ENCODE results near the gene GCNT2. TPM values are rescaled to one million over a fixed set of nuclear protein-coding genes. Genes with fewer than 3 reads are reported as not detected.
"Not testable (repeated sequence)": the region's sequence is repeated elsewhere in the genome, so short reads cannot be mapped to it uniquely, and the experiment has no call there.

GCNT2 gene
- total RNA-seq, 4 donors from 2014 or later, result 3.8 to 7.9 (median 6.0) TPM

GRCh38 chr6:10595731-10596664, 74.8 kb downstream of the GCNT2 start:
- TF ChIP-seq CTCF (IDR thresholded peaks at IDR 0.05), result no peak
- no peak for ATAC-seq (ENCODE audit: low FRiP score)
- DNase-seq (ENCODE audit: low spot score), result no peak

GRCh38 chr6:10597499-10598001, 76.4 kb downstream of the GCNT2 start:
- no peak for DNase-seq (ENCODE audit: low spot score)
- no peak for ATAC-seq (ENCODE audit: low FRiP score)
- no peak for TF ChIP-seq CTCF (IDR thresholded peaks at IDR 0.05)

- ATAC-seq (ENCODE audit: low FRiP score) (no peak), DNase-seq (ENCODE audit: low spot score) (no peak)
- TF ChIP-seq CTCF (IDR thresholded peaks at IDR 0.05), result no peak
Observed at GRCh38 chr6:10598084-10598960, 77.2 kb downstream of the GCNT2 start.

GRCh38 chr6:10599046-10599445, 77.9 kb downstream of the GCNT2 start:
- TF ChIP-seq CTCF (IDR thresholded peaks at IDR 0.05), result no peak
- ATAC-seq (ENCODE audit: low FRiP score) (no peak), DNase-seq (ENCODE audit: low spot score) (no peak)

- not testable (repeated sequence) for ATAC-seq (ENCODE audit: low FRiP score); DNase-seq (ENCODE audit: low spot score)
Observed at GRCh38 chr6:10600681-10601080, 79.5 kb downstream of the GCNT2 start.

- no peak for TF ChIP-seq CTCF (IDR thresholded peaks at IDR 0.05)
- no peak for ATAC-seq (ENCODE audit: low FRiP score)
- no peak for DNase-seq (ENCODE audit: low spot score)
Observed at GRCh38 chr6:10603219-10603618, 82.1 kb downstream of the GCNT2 start.

DNA sequence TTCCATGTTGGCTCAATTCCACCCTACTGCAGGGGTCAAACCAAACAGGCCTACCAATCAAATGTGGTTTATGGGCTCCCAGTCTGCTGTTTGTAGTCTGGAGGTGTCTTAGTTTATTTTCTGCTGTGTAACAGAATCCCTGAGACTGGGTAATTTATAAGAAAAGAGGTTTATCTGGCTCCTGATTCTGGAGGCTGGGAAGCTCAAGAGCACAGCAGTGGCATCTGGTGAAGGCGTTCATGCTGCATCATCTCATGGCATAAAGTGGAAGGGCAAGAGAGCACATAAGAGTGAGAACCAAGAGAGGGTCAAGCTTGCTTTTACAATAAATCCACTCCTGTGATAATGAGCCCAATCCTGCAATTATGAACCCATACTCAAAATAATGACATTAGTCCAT, 87.9 kb downstream of the GCNT2 start:
- TF ChIP-seq CTCF (IDR thresholded peaks at IDR 0.05), result no peak
- DNase-seq (ENCODE audit: low spot score) (no peak), ATAC-seq (ENCODE audit: low FRiP score) (no peak)
